HG03039 (cell line): Measurements from ENCODE around the gene PNPLA2.

Source experiments
- ATAC-seq: cut with Tn5 transposase; IDR thresholded peaks from one replicate; pipeline ENCODE4 v1.9.1; 2021; ENCODE audit warnings: mild to moderate bottlenecking, moderate library complexity; ENCODE audit not compliant: unreplicated experiment

The PNPLA2 gene

DNA sequence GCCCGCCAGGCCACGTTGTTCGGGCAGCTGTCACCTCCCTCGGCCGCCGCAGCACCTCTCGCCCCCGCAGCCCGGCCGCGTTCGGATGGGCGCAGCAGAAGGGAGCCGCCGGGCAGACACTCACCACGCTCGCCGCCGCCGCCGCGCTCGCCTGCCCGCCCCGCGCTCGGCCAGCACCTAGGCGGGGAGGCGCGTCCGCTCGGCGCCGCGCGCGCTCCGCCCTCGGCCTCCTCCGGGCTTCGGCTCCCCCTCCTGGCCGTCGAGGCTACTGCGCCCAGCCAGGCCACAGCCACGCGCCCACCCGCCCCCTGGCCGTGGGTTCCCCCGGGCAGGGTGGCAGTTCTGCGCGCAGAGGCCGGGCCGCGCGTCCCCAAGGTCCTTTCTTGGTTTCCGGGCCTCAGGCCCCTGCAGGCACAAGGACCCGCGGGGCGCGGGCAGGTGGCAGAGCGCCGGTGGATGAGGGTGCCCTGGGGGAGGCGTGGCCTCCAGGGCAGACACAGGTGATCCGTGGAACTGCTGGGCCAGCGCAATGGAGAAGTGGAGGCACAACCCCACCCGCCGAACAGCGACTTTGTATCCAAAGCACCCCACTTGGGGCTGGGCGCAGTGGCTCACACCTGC, 20.5 kb upstream of the PNPLA2 start, which contains the start of gene SLC25A22:
TSS of gene SLC25A22 (minus strand) at position 189 of the 621 bp plus-strand sequence. CDS start 3,275 bp downstream, outside the sequence.
- ATAC-seq = peak; percentile 37

DNA sequence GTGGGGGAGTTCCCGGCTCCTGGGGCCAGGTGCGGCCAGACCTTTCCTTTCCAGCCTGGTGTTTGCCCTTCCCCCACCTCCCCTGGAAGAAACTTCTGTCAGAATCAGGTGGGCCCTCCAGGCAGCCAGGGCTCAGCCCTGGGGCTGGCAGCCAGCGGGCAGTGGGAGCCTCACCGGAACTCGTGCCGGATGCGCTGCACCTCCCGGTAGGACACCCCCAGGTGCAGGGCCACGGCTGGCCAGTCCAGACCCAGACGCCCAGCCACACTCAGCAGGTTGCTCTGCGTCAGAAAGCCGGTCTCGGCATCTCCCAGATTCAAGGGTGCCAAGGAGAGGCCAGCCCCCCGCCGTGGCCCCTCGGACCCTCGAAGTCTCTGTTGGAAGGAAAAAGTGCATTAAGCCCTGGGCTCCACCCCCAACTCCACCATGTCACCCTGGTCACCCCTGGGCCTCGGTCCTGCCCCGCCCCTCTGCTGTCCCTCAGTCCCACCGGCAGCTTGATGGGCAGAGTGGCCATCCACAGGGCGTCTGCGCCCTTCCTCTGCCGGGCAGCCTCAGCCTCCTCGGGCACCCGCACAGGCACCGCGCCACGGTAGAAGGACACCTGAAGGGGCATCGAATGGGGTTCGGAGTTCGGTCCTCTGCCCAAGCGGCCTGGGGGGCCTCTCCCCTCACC, 18.9 kb upstream of the PNPLA2 start:
- no peak for ATAC-seq

DNA sequence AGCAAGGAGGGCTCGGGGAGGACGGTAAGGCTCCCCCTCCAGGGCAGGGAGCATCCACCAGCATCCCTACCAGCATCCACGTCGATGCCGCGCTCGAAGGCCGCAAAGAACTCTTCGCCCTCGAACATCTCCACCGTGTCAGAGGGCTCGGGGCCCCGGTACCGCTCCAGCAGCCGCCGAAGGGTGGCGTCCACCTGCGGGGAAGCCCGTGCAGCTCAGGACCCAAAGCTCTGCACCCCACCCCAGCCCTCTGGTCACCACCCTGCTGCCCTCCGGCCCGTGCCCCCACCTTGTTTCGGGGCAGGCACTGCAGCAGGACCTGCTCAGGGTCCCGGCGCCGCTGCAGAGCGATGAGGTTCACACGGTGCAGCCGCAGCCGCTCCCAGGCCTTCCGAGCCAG, 18.2 kb upstream of the PNPLA2 start:
- no peak for ATAC-seq

DNA sequence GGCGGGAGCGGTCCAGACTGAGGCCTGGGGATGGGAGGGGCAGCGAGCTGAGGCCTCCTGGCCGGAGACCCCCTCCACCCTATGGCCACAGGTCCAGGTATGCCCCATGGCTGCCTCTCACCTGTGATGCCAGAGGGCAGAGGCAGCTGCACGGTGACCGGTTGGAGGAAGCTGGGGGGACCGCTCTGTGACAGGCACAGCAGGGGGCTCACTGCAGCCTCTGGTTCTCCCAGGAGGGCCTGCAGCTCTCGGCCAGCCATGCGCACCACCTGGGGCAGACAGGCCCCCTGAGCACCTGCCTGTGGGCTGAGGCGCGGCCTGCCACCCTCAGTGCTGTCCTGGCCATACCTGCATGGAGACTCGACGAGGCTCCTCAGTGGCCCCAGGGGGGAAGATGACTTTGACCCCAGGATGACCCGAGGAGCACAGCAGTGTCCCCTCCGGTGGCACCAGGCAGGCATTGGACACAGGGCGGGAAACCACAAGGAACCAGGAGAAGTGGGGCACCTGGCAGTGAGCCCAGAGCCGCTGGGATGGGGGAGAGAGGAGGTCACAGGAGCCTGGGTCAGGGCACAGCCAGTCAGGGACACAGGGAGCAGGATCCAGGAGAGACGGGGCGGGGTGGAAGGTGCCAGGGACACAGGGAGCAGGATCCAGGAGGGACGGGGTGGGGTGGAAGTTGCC, 17.5 kb upstream of the PNPLA2 start:
- ATAC-seq = no peak

DNA sequence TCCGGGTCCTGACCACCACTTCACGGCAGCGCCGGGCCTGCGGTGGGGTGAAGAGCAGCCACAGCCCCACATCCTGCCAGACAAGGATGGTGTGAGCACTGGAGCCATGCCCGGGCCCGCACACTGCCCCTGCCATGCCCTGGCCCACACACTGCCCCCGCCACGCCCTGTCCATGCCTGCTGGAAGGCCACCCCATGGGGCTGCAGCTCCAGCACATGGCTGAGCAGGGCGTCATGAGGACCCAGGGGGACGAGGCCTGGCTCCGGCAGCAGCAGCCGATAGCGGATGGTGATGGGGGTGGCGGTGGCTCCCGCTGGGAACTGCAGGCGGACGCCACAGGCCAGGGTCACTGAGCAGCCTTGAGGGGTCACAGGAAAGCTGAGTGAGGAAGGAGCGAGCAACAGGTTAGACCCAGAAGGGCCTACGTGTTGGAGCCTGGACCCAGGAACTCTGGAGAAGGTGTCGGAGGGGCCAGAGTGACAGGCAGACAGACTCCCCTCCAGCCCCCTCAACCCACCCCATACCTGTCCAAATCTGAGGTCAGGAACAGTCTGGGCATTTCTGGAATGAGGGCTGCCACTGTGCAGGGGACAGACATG, 16.6 kb upstream of the PNPLA2 start:
- no peak for ATAC-seq

DNA sequence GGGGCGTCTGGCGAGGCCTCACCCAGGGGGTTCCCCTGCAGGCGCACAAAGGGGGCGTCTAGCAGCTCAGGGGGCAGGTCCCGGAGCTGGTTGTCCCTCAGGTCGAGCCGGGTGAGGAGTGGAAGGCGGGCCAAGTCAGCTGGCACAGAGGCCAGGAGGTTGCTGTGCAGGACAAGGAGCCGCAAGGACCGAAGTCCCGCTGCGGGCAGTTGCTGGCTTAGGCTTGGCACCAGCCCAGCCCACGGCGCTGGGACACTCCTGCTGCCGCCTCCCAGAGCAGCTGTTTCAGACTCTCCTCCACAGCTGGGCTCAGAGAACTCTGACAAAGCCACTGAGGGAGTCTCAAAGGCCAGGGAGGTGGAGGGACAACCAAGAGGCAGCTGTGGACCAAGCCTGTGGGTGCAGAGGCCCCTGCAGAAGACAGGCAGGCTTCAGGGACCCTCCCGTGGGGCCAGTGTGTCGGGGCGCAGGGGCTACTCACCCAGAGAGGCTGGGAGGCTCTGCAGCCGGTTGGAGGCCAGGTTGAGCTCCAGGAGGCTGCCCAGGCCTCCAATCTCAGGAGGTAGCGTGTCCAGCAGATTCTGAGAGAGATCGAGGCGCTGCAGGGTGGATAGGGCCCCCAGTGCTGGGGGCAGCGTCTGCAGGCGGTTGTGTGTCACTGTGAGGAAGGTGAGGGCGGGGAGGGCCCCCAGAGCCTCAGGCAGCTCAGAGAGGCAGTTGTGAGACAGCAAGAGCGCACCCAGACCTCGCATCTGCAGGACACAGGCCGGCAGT, 15.8 kb upstream of the PNPLA2 start:
- no peak for ATAC-seq

DNA sequence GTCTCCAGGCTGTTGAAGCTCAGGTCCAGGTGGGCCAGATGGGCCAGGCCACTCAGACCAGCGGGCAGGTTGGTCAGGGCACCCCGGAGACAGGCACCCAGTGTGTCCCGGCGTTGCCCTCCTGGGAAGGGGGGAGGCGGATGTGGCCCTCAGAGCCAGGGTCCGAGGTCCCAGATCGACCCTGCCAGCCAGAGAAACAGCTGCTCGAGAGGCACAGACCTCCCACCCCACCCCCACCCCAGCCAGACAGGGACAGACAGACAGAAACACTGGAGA, 15.3 kb upstream of the PNPLA2 start:
- no peak for ATAC-seq

DNA sequence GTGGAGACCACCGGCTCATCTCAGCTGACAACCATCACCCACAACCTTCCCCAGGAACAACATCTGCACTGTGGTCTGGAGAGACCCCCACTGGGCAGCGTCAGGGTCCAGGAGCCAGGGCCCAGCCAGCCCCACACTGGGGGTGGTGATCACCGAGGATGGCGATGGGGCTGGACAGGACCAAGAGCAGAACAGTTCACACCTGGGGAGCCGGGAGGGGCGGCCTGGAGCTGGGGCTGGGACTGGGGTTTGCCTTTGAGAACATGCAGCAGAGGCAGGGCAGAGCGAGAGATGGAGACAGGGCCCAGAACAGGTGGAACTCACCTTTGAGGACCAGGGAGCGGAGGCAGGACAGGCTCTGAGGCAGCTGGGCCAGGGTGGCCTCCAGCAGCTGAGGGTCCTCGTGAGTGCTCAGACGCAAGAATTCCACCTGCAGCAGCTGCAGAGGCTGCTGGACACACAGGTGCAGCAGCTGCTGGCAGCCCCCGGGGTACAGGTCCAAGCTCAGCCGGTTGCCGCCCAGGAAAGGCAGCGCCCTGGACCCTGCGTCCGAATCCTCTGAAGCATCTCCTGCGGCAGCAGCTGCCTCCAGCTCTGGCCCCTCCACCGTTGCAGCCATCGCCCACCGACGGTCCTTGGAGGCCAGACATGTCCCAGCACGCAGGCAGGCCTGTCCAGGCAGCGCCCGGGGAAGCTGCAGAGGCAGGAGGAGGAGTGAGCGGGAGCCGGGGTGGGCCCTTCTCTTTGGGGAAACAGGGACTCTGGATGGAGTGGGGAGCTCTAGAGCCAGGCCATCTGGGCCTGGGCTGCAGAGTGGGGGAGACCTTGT, 14.7 kb upstream of the PNPLA2 start:
- ATAC-seq = no peak

DNA sequence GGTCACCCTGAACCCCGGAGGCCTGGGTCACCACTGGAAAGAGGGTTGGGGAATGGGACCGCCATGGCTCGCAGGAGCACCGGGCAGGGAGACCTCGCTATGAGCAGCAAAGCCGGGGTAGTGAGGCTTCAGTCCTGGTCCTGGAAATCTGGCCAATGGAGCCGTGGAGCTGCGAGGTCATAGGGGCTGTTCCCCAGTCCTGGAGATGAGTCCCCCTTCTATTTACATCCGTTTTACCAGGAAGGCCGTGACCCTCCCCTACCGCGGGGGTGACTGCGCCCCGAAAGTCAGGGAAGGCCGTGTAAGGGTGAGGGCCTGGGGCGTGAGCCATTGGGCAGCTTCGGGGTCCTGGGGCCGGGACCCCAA, 14.1 kb upstream of the PNPLA2 start:
- ATAC-seq = no peak

DNA sequence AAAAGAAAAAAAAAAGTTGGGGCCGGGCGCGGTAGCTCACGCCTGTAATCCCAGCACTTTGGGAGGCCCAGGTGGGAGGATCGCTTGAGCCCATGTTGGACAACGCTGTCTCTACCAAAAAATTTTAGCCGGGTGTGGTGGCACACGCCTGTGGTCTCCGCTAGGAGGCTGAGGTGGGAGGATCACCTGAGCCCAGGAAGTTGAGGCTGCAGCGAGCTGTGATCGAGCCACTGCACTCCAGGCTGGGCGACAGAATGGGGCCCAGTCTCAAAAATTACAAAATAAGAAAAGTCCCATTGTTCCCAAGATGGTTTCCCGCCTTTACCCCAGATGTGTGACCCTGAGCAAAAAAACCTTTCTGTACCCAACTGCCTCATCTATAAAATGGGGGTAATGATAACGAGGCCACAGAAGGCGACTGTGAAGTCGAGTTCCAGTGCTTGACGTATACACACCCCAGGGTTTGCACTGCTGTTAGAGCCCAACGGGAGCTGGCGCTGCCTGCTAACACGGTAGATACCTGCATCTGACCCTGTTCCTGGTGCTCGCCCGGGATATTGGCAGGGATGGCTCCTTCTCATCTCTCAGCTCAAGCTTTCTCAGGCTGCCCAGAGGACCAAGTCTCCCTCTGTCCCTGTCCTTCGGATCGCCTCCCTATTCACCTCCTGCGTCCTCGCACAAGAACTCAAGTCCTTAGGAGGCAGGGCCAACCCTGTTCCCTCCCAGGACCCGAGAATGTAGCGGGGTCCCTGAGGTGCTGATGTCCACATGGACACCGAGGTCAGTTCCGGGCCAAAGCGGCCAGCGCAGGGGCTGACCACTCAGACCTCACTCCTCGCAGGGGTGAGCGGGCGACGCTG, 10.1 kb upstream of the PNPLA2 start:
- ATAC-seq = no peak

DNA sequence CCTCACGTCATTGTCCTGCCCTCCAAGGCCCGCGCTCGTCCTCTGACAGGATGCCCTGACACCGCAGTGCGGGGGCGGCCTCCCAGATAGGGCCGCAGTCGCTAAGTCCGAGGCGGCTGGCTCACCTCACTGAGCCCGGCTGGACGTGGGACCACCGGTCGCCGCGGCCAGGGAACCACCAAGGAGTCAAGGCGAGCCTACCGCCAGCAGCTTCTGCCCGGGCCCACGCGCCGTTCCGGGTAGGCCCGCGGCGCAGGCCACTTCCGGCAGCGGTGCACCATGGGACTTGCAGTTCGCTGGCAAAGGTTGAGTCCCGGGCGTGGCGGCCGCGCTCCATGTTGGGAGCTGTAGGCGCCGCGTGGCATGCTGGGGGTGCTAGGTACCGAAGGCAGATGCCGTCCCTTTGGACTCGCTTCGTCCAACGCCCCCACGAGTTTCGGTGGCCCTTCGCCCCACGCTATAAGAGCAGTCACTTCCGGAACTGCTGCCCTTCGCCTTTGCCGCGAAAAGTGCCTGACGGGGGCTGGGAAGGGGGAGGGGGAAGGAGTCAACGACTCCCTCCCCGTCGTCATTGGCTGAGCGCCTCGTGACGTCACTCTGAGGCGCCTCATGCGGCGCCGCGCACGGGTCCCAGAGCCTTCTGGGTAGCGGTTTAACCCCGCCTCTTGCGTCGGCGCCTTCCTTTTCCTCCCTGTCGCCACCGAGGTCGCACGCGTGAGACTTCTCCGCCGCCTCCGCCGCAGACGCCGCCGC, 9.3 kb upstream of the PNPLA2 start, which contains the start of gene RPLP2:
TSS of gene RPLP2 (plus strand) at position 681 of the 753 bp plus-strand sequence. CDS start 268 bp downstream, outside the sequence.
- peak; percentile 58 for ATAC-seq

DNA sequence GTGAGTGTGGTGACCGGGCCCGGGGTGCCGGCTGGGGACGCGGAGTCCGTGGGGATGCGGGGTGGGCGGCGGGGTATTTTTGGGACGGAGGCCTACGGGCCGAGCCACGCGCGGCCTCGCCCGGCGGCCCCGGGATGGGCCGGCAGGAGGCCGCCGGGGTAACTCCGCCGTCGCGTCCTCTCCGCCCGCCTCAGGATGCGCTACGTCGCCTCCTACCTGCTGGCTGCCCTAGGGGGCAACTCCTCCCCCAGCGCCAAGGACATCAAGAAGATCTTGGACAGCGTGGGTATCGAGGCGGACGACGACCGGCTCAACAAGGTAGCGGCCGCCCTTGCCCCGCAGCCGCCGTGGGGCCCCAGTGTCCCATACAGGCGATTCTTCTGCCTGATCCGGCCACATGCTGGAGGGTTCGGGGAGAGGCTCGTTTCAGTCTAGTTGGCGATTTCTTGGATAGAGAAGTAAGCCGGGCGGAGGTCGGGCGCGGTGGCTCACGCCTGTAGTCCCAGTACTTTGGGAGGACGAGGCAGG, 8.6 kb upstream of the PNPLA2 start:
- ATAC-seq = no peak

DNA sequence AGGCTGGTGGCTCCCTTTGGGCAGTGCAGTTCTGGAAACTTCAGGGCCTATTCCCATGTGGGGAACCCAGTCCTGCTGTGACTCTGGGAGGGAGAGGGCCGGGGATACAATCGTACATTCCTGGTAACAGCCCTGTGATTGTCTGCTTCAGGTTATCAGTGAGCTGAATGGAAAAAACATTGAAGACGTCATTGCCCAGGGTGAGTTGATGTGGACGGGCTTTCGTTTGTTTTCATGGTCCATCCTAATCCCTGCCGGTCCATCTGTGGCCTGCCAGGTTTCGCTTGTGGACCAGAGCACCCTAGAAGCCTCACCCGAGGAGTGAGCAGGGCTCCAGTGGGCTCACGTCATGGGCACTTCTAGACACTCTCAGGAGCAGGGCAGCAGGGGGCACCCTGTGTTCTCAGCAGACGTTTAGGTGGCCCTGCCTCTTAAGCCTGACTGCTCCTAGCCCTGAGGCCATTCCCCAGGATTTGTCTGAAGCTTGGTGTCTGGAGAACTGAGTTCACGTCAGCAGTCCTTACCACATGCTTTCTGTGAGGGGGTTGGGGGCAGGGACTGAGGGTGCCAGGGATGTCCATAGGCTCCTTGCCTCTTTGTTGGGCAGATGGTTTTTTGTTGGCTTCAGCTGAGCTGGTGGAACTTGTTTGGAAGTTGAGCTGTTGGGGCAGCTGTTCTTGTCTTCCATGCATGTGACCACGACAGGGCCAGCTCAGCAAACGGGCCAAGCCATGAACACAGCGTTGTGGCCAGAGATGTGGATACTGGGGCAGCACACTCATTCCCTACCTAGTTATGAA, 7.1 kb upstream of the PNPLA2 start:
- no peak for ATAC-seq

DNA sequence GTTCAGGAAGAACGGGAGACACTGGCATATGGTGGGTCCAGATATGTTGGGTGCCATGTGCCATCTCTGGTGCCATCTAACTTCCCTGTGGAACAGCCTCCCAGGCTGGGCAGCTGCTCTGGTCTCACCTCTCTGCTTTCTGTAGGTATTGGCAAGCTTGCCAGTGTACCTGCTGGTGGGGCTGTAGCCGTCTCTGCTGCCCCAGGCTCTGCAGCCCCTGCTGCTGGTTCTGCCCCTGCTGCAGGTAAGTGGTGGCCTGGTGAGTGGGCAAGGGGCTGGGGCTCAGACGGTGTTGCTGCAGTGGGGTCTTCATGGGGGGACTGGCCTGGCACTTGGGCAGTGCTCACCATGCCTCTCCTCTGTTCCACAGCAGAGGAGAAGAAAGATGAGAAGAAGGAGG, 6.3 kb upstream of the PNPLA2 start:
- ATAC-seq = no peak

DNA sequence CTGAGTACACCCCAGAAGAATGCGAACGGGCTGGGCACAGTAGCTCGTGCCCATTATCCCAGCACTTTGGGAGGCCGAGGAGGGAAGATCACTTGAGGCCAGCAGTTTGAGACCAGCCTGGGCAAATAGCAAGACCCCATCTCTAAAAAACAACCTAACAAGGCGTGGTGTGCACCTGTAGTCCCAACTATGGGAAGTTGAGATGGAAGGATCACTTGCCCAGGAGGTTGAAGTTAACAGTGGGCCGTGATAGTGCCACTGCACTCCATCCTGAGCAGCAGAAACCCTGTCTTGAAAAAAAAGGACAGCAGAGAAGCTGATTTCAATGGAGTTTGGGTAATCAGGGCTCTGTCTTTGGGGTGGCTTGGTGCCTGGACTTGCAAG, 5.7 kb upstream of the PNPLA2 start:
- no peak for ATAC-seq

DNA sequence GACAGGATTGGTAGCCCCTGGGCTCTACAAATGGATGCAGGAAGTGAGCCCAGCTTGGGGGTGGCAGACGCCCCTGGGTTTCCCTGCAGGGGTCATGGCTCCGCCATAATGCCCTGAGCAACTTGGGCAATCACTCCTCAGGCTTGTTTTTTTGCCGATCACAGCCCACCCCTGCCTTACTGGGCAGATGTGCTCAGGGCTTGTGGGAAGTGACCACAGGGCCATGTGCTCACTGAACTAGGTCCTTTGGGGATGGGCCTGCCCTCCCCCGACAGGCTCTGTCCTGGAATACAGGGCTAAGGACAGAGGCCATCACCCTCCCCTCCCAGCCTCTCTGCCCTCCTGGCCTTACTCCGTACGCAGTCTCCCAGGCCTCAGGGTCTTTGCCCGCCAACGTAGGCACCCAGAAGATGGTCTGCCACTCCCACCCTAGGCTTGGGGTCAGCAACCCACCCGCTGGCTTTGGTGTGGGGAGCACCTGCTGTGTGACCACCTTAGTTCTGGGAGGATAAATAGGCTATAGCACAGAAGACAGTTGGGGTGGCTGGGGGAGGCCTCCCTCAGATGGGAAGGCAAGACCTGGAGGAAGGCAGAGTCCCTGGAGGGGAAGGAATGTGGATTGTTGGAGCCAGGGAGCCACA, 5.1 kb upstream of the PNPLA2 start:
- ATAC-seq = no peak
